NCI-H1092 (cell line): Measurements from ENCODE around the gene MEF2C.

Experiments used
- DNase-seq: peaks from one replicate; lab custom pipeline; 2025; lab: John Stamatoyannopoulos, UW

MEF2C gene

DNA sequence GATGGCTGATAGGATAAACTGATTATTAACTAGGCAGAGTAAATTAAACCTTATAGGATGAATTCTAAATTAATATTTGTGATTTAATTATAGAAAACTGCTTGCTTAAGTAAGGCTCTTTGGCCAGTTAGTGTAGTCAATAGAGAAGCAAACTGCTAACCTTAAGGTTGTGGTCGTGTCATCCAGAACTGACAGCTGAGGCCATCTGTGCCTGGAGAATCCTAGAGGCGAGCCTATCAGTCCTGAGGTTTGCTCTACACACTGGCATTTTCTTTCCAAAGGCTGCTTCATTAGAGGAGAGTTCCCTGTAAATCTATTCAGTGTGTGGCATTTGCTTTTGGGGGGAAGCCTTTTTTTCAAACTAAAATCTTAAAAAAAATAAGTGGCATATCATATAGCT lies 169.2 kb downstream of the MEF2C start:
- no peak for DNase-seq

DNA sequence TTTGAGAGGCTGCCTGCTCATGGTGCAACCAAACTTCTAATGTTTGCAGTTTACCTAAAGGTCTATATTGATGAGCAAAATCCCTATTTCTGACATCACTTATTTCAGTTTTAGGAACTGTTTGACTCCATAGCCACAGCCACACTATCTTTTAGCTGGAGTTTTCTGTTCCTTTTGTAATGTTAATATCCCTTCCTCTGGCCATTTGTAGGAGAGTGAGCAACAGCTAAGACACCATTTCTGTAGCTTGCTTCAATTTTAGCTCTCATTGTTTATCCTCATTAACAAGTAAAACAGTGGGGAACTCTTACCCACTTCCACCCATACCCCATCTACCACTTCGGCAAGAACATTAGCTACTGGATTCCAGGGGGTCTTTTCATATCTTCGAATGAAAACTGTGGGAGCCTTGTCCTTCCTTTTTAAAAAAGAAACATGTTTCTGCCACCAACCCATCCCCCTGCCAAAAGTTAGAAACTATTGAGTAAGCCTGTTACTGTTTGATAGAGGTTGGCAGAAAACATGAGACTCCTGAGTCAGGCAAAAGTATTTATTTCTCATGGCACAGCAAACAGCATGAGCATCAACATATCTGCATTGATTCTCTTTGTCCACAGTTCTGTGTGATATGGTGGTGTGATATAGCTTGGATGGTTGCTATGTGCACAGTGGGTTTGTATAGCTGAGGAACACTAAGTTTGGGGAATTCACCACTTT lies 174.1 kb downstream of the MEF2C start:
- DNase-seq, result no peak

DNA sequence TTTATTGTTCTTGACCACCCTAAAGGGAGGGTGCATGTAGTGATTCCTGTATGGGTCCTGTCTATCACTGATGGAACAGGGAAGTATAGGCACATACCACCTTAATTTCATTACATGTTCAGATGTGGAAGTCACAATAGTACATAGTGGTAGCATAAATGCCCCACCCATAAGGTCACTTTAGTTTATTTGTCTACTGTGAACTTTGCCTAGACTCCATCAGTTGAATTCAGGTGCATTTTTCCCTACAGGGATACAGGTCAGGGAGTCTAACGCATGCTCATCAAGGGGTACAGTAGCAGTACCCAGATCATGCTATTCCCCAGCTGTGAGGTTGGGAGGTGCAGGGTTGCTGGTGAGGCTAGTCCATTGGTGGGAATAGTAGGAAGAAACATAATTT lies 175.0 kb downstream of the MEF2C start:
- DNase-seq, result no peak

DNA sequence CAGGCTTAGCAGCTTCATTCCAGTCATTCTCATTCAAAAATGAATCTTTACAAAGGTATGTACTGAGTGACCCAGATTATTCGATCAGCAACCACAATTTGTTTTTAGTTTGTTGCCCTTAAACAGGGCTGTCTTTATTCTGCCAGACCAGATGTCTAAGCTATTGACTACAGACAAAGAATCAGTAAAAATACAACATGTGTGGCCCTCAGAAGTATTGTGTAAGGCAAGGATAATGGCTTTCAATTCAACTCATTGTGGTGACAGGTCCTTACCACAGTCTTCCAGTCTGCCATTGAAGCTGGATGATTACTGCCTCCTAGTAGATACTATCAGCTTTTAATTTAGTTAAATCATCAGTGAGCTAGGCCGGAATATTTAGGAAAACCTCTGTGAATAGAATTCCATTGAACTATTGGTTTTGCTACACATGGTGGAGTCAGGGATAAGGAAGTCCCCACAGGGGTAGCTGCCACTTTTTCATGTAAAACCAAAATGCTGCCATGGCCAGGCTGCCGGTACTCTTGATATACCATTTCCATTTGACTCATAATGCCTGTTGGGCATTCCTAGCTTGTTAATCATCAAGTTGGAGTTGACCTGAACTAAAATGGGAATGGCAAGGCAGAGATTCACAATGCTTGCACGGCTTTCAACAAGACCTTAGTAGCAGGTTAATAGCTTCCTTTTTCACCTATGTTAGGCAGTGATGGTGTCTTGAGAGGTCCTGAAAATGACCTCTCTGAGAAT lies 175.6 kb downstream of the MEF2C start:
- no peak for DNase-seq

DNA sequence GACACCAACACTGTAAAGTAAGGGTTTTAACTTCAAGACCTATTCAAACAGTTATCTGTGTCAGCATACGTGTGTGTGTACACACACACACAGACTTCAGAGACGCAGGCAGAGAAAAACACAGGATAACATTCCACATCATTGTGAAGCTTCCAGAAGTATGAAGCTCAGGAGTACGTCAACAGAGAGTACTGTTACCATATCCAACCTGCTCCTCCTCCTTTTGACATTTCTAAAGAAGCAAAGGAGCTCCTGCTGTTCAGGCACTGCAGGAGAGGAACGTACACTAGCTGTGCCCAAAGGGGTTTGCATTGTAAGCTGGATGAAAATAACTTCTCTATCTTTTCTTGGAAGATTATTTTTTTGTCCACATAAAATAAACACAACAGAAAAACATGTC lies 180.7 kb downstream of the MEF2C start:
- DNase-seq, result no peak

DNA sequence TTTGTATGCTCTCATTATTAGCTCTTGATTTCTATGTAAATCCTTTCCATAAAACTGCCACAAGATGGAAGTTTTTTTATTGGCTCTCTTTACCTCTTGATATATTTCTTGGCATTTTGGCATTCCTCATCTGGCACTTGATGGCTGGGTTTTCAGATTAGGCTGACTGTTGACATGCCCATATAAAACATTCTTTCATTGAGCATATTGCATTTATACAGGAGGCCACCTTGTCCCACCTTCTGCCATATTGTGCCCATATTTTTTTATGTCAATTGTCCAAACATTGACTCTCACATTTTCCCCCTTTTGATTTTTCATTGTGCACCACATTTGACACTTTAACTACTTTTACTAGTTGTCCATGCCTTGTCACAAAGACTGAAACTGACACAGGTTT lies 182.9 kb downstream of the MEF2C start:
- no peak for DNase-seq

DNA sequence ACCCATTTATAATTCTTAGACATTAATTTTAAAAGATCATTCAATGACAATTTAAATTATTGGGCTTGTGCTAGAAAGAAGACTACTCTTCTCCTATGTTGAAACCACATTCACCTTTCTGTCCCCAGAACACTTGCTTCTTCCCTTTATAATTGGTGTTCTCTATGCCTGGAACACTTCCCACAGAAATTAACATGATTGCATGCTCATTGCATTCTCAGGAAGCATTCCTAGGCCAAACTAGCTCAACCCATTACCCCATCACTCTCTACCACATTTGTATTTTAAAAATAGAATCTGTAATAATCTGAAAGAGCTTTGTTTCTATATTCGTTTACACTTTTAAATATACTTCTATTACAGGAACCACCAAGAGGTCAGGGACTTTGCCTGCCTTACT lies 184.7 kb downstream of the MEF2C start:
- DNase-seq, result no peak

DNA sequence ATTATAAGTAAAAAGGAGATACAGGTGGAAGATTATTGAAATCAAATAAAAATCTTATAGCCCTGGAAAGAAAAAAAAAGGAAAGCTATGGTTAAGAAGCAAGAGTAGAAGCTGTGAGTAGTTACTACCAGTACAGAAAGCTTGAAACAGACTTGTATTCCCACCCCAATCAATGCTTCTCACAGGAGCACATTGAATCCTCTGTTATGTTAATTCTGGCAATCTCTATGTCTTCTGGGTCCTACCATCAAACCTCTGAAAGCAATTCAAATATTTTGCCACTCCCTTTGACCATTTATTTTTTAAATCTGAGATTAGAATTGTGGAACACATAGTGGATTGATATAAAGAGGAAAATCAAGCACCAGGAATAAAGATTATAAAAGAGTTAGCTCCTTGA lies 186.5 kb downstream of the MEF2C start:
- no peak for DNase-seq

DNA sequence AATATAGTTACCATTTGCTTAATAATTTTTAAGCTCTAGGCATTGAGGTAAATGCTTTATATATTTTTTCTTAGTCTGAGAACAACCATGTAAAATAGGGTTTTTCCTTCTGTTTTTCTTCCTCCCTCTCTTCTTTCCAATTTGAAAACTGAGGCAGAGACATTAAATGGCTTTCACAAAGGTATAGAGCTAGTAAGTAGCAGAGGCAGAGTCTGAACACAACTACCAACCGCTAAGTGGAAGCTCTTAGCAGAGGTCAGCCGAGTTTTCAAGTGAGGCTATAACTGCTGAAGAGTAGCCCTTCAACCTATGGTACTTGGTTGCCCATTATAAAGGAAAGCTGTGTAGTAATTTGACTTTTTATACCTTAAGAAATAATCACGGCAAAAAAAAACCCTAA lies 187.1 kb downstream of the MEF2C start:
- no peak for DNase-seq

DNA sequence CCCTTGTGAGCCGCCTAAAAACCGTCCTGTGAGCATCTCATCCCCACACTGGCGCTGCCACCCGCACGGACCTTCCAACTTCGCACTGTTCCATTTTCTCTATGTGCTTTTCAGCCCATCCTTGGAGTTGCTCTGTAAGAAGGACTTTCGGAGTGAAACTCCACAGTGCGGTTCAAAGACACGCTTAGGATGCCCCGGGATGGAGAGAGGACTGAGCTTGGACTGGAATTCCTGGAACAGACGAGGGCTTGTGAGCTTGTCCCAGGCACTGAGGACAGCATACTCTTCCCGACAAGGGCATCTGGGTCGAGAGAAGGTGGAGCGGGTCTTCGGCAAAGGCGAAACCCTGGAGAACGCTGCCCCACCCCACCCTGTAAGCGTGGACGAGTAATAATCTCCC lies 187.8 kb downstream of the MEF2C start:
- DNase-seq, result no peak

DNA sequence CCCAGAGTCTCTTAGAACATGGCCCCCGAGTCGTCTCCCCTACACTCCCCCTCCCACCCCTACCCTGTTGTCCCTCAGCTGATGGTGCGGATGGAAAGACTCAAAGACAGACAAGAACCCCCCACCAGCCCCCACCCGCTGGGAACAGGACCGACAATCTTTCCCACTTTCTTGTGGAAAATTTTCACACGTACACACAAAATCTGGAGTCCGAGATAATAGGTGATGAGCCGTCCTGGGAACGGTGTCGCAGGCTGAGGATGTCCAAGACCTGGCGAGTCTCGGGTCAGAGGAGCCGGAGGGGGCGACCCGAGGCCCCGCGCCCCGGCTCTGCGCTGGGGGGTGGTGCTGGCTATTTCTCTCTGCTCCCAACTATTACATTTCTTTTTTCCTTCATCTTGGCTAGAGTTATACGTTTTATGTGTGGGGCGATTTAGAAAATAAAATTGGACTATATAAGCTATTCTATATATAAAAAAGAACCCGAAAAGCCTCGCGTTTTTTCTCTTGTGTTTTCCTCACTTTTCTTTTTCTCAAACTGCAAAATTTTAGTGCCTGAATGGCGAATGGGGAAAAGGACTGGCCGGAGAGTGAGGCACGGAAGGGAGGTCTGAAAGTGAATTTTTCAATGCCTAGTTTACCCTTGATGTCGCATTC lies 188.8 kb downstream of the MEF2C start:
- no peak for DNase-seq

DNA sequence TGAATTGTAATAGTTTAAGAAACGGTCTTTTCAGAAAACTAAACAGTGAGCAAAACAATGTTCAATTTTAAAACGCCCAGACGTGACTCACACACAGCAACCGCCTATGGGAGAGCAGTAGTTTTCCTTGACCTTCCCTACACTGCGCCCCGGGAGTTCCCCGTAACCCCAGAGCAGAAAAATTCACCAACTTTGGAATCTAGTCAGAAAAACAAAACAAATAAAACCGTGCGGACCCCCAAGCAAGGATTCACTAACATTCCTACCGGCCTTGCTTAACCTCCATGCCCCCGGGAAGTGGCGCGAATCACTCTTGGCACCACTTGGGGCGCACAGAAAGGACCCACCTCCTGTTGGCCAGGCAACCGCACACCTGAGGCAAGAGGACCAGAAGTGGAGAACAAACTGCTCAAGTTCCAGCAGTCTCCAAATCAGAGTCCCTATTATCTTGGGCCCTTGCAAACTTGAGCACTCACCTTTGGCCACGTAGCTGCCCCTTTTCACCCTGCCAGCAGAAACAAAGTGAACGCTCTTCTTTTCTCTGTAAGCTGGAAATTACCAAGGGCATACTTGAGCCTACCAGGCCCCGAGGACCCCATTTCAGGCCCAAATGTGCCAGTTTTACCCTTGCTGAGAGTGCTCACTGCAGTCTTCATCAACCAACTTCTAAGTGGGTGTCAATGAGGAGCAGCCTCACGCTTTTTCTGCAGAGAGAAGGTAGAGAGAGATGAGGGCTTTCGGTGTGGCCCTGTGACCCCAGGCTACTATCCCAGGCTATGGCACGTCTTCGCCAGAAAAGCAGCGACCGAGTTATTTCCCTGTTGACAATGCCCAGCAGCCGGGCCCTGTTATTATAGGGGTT lies 189.7 kb downstream of the MEF2C start:
- DNase-seq, result no peak

DNA sequence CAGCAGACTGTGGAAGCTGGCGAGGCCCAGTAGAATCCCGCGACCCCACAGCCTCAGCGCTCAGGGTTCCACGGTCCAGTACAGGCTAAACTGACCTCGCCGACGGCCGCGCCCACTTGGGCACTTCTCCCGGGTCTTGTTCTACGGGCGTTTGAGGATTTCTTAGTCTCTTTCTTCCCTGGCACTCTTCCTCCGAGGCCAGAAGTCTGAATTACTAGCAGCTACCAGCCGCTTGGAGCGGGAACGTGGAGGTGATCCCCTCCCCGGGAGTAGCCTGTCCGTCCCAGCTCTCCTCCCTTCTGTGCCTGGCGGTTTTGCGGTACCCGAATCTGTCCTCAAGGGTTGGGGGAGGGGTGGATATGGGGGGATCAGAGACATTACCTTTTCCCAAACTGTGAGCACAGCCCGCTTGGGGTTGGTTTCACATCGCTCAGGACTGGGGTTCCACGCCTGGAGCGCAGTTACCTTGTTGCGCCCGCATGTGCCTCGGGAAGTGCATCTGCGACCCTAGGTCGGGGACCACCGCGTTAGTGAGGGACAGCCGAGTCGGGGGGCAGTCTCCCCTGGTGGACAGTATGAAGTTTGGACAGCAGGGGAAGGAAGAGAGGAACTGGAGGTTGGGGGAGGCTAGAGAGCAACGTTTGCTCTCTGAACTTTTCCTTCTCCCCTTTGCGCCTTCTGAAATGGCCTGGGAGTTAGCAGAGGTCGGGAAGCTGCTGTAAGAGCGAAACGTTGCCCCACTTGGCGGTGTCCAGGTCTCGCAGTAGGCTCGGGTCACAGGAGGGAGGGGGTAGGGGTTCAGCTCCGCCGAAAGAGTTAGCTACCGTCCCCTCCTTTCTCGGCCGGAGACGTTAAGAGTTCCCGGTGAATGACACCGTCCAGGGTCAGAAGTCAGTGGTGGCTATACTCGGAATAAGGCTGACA lies 190.8 kb downstream of the MEF2C start:
- no peak for DNase-seq

DNA sequence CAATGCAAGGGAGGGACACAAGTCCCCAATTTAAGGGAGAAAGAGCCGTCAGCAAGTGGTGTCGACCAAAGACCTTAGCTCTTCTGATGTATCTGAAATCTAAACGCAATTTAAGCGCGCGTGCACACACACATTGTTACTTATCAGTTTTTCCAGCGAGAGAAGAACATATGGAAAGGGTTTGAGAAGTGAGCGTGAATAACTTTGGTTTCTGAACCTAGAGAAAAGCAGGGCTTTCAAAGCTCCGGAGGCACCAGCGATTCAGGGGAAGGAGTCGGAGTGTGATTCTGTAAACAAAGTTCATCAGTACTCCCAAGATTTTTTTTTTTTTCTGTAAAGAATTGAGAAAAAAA lies 191.8 kb downstream of the MEF2C start:
- no peak for DNase-seq

DNA sequence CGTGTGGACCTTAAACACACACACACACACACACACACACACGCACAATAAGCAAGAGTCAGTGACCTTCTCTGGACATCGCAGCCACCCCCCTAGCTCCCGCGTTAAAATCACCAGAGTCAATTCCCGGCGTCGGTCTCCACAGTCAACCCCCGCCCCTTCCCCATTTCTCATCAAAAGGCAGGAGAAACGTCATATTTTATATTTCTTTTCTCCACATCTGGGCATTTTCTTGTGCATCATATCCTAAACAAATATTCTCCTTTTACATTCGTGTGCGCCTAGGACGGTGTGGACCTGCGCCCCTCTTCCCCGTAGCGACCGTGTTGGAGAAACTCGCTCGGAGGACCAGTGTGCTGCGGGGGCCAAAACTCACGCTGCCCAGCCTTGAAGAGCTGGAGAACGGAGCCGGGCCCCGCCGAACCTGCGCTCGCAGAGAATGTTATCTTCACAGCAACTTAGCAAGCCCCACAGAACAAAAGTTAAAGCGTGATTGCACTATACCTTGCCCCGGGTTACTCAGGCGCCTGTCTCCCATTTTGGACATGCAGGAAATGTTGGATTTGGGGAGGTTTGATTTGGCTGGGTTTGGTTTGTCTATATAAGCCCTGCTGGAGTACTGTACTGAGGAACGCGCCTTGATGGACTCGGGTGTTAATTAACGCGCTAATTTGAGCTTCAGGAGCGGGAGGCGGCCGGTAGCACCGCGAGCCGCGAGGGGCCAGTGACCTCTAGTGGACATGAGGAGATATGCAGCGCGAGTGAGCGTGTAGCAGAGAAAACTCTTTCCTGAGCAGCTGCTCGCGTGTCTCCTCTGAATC lies 192.4 kb downstream of the MEF2C start:
- DNase-seq, result peak; percentile 11

DNA sequence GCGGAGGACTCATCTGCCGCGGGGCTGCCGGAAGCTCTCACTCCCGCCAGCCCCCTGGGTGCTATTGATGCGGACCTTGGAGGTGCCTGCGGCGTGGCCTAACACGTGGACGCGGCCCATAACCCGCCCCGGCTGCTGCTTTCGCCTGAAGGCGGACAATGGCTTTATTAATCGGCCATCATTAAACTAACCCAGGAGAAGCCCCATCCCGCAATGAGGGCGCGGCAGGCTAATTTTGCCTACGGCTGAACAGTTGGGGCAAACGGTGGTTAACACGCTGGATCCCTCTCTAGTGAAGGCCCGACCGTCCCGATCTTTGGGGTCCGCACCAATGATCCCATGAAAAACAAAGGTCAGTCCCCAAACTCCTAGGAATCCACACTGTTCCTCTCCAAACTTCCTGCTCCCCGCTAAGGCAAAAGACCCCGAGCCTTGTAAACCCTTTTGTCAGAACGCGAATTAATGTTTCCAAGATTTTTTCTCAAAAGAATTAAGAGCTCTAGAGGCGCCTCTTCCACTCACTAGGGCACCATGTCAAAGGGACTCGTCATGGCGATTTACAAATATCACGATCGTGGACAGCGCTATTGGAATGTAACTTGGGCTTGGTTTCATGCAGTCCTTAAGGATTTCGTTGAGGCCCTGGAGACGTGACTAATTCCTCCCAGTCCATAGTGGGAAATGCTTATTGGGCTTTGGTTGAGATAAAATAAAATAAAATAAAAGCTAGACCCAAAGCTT lies 193.1 kb downstream of the MEF2C start:
- DNase-seq, result no peak

DNA sequence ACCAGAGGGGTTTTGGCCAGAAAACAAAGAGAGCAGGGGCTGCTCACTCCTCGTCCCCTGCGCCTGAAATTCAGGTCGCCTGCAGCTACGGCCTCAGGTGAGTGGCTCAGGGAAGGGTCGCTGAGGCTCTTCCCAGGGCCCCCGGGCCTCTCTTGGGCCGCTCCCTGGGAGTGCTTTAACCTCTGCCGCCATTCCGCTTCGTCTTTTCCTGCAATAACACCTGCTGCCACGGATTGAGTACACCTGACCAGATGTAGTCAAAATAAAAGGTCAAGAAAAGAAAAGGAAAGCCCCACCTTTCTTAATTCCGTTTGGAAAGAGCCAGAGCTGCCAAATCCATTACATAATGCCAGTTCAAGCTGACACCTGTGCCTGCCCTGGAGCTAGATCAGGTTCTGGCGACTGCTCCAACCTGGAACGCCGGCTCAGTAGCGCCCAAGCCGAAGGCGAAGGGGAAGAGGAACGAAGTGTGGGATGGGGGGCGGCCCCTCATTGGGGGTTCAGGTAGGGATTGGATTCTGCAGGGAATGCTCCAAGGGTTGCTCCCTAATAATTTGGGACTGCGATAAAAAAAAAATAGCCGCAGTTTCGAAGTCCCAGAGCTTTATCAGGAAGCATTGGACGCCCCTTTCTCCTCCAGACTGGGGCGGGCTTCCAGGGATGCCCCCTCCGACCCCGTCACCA lies 193.9 kb downstream of the MEF2C start:
- no peak for DNase-seq

DNA sequence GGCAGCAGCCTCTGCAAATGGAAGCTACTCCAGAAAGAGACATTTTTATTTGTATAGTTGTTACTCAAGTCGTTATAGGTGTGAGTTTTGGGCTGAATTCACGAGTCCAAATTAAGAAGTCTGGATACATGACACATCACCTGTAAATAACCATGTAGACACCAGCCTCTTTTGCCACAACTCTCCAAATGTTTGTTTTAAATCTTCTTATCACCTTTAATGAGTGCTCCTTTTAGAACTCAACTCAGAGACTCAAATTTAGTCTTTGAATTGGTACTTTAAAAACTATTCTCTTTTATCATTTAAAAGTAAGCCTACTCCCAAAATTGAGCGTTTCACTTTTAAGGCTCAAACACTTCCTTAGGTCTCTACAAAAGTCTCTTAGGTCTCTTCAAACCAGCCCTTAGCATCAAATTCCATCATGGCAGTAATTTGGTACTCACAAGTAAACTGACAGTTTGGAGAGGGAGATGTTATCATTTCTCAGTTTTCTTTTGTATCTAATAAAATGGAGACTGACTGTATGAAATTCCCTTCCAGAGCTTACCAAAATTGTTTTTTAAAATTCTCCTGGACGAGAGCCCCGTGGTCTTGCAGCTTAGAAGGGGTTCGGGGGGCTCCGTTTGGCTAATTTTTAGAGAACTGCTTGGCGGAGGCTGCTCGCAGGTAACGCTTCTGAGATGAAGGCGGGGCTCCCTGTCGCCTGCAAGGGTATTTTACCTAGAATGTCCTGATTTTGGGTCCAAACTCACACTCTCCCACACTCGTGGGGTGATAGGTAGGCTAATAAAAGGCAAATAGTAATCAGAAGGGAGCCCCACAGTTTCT lies 194.6 kb downstream of the MEF2C start:
- no peak for DNase-seq
